Esophagus squamous epithelium (tissue), 5 donors: ENCODE measurements around the gene DHRS13. TPM values are rescaled to one million over a fixed set of nuclear protein-coding genes. Genes with fewer than 3 reads are reported as not detected.

Source experiments
- DNase-seq: peaks from one replicate; lab custom pipeline; 2025; lab: John Stamatoyannopoulos, UW
- H3K27ac ChIP-seq, 4 donors: fragments of 200-600 bp; sonication (generic); one replicate each; pipeline ENCODE4 v1.5.1; 2016 to 2019; ENCODE audit warnings: mild to moderate bottlenecking in 1 of 4
- H3K27me3 ChIP-seq, 4 donors: fragments of 200-600 bp; sonication (generic); 1 replicate in 3 of 4; 2 replicates in 1 of 4; pipeline versions ENCODE4 v1.5.1 to v1.6.0; 2017 to 2021; ENCODE audit warnings: antibody characterized with exemption in 1 of 4
- H3K36me3 ChIP-seq, 3 donors: fragments of 200-600 bp; sonication (generic); one replicate each; pipeline ENCODE4 v1.5.1; 2016 to 2019
- H3K4me1 ChIP-seq, 3 donors: fragments of 200-600 bp; sonication (generic); one replicate each; pipeline ENCODE4 v1.5.1; 2017 to 2019
- H3K4me3 ChIP-seq, 4 donors: fragments of 200-600 bp; sonication (generic); 1 replicate in 3 of 4; 2 replicates in 1 of 4; pipeline ENCODE4 v1.5.1; 2016 to 2019; ENCODE audit warnings: mild to moderate bottlenecking in 2 of 4, moderate library complexity in 1 of 4
- H3K9me3 ChIP-seq, 3 donors: fragments of 200-600 bp; sonication (generic); one replicate each; pipeline ENCODE4 v1.5.1; 2016 to 2019
- POLR2A ChIP-seq, 4 donors: fragments of 450-650 bp; IDR thresholded peaks; one replicate each; pipeline ENCODE4 v1.6.1; 2017; ENCODE audit warnings: antibody characterized with exemption in 4 of 4, mild to moderate bottlenecking in 4 of 4, moderate library complexity in 3 of 4
- WGBS, 2 donors: methylation state at CpG; one replicate each; pipeline ENCODE4 v1.1.5; 2018; 5-methylcytosine and 5-hydroxymethylcytosine counted together
- intact Hi-C: fragments of 100-400 bp; cut with DNase I; formaldehyde crosslinking; loops from one replicate; pipeline ENCODE4 v1.15.0; 2022
- total RNA-seq, 4 donors: library from RNA; depleted of rRNA; stranded (reverse); fragments of >200 nt; gene quantifications; one replicate each; pipeline ENCODE4 v1.1.0, GENCODE V29; 2016
- TF ChIP-seq, protein P1 (sequence below), 6 experiments: fragments of 450-650 bp in 4 of 6; fragments of 200-600 bp in 2 of 6; sonication (generic) in 2 of 6; IDR thresholded peaks; one replicate each; pipeline ENCODE4 v1.5.1; 2016 to 2019; ENCODE audit warnings: antibody characterized with exemption in 6 of 6, mild to moderate bottlenecking in 4 of 6, moderate library complexity in 4 of 6
- donor health status: DM: yes; HTN: yes; CAD: no.

Gene DHRS13
- total RNA-seq, 4 donors from 2014 or later, result 10.3 to 17.0 (median 14.9) TPM

DNA sequence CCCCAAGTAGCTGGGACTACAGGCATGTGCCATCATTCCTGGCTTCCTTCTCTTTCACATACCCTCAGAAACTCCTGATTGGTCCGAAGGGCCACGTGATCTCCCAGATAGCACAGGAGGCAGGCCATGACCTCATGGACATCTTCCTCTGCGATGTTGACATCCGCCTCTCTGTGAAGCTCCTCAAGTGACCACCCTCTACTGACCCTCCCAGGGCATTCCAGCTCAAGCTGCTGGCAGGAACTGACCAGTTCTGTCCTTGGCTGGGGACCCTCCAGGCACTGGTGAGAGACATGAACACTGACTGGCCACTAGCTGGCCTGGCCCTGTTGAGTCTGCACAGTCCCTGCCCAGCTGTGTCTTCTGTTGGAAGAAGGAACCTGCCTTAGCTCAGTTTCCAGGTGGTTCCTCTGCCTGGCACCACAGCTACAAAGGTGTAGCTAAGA lies 42.5 kb downstream of the DHRS13 start:
- Histone ChIP-seq H3K36me3 (peaks cover 24 to 59% (median 27%) of the 10 kb centered on the region in 3 donors), H3K4me1 (peaks cover 3 to 8% (median 4%) of the 10 kb centered on the region in 3 donors), H3K27me3 (no peaks in the 10 kb centered on the region), H3K9me3 (no peaks in the 10 kb centered on the region), H3K27ac (no peak overlapping the region), H3K4me3 (no peak overlapping the region)
- TF ChIP-seq, protein P1, sequence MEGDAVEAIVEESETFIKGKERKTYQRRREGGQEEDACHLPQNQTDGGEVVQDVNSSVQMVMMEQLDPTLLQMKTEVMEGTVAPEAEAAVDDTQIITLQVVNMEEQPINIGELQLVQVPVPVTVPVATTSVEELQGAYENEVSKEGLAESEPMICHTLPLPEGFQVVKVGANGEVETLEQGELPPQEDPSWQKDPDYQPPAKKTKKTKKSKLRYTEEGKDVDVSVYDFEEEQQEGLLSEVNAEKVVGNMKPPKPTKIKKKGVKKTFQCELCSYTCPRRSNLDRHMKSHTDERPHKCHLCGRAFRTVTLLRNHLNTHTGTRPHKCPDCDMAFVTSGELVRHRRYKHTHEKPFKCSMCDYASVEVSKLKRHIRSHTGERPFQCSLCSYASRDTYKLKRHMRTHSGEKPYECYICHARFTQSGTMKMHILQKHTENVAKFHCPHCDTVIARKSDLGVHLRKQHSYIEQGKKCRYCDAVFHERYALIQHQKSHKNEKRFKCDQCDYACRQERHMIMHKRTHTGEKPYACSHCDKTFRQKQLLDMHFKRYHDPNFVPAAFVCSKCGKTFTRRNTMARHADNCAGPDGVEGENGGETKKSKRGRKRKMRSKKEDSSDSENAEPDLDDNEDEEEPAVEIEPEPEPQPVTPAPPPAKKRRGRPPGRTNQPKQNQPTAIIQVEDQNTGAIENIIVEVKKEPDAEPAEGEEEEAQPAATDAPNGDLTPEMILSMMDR (IDR thresholded peaks at IDR 0.05), result no peak
- no peak for TF ChIP-seq POLR2A (IDR thresholded peaks at IDR 0.05)
- 93 to 96% methylated on average over 3 to 4 of the region's 4 CpGs for WGBS, 2 donors
- no peak for DNase-seq
- intact Hi-C loops, result no loop called here

GRCh38 chr17:28858801-28859355 lies 44.0 kb downstream of the DHRS13 start:
- Histone ChIP-seq H3K4me3 (no peak overlapping the region), H3K36me3 (peaks cover 24 to 59% (median 27%) of the 10 kb centered on the region in 3 donors), H3K27me3 (no peaks in the 10 kb centered on the region), H3K4me1 (peaks cover 9 to 17% (median 10%) of the 10 kb centered on the region in 3 donors), H3K27ac (no peak overlapping the region), H3K9me3 (no peaks in the 10 kb centered on the region)
- intact Hi-C loops, result no loop called here
- DNase-seq, result no peak
- TF ChIP-seq, protein P1 (IDR thresholded peaks at IDR 0.05), result no peak
- TF ChIP-seq POLR2A (IDR thresholded peaks at IDR 0.05), result no peak
- WGBS, 2 donors, result 30 to 55% methylated on average over 1 of the region's 2 CpGs

DNA sequence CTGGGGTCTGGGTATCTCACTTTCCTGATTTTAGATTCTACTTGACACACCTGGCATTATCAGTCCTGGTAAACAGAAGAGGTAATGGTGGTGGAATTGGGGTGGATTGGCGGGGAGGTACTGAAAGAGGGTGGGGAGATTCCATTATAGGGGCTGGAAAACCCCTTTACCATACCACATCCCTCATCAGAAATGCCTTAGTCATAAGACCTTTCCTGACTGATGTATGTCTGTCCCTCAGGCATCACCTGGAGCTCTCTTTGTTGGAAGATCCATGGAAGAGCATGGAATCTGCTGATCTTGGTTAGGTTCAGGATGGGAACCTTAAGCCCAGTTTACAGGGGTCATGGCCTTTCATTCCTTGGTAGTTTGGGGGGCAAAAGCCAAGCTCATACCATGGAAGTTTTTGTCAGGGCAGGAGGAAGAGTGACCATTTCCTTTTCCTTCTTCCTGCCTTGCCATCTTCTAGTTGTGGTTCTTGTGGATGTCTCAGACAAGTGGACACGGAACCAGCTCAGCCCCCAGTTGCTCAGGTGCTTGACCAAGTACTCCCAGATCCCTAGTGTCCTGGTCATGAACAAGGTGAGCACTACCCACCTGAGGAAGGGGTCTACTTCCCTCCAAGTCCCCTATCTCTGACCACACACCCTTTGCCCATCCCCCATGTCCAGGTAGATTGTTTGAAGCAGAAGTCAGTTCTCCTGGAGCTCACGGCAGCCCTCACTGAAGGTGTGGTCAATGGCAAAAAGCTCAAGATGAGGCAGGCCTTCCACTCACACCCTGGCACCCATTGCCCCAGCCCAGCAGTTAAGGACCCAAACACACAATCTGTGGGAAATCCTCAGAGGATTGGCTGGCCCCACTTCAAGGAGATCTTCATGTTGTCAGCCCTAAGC lies 44.7 kb downstream of the DHRS13 start:
- no peaks in the 10 kb centered on the region for H3K27me3 ChIP-seq
- intact Hi-C loops, result no loop called here
- no peak overlapping the region for H3K4me3 ChIP-seq
- WGBS, 2 donors, result 71 to 100% methylated on average over 2 of the region's 3 CpGs
- H3K36me3 ChIP-seq, result peaks cover 24 to 59% (median 27%) of the 10 kb centered on the region in 3 donors
- H3K4me1 ChIP-seq, result peaks cover 9 to 17% (median 10%) of the 10 kb centered on the region in 3 donors
- TF ChIP-seq, protein P1 (IDR thresholded peaks at IDR 0.05), result no peak
- TF ChIP-seq POLR2A (IDR thresholded peaks at IDR 0.05), result no peak
- no peak for DNase-seq
- H3K9me3 ChIP-seq, result no peaks in the 10 kb centered on the region
- H3K27ac ChIP-seq, result no peak overlapping the region

GRCh38 chr17:28856028-28856574 lies 46.8 kb downstream of the DHRS13 start:
- H3K4me3 ChIP-seq, result no peak overlapping the region
- intact Hi-C loops, result no loop called here
- peaks cover 9 to 17% (median 10%) of the 10 kb centered on the region in 3 donors for H3K4me1 ChIP-seq
- 90 to 97% methylated on average over 5 of the region's 5 CpGs for WGBS, 2 donors
- H3K27me3 ChIP-seq, result no peaks in the 10 kb centered on the region
- TF ChIP-seq POLR2A (IDR thresholded peaks at IDR 0.05), result no peak
- TF ChIP-seq, protein P1 (IDR thresholded peaks at IDR 0.05), result no peak
- no peaks in the 10 kb centered on the region for H3K9me3 ChIP-seq
- H3K36me3 ChIP-seq, result peaks cover 24 to 51% (median 27%) of the 10 kb centered on the region in 3 donors
- DNase-seq, result no peak
- no peak overlapping the region for H3K27ac ChIP-seq
